Measurements from ENCODE around the gene VENTX.

Gene VENTX, protein sequence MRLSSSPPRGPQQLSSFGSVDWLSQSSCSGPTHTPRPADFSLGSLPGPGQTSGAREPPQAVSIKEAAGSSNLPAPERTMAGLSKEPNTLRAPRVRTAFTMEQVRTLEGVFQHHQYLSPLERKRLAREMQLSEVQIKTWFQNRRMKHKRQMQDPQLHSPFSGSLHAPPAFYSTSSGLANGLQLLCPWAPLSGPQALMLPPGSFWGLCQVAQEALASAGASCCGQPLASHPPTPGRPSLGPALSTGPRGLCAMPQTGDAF

DNA sequence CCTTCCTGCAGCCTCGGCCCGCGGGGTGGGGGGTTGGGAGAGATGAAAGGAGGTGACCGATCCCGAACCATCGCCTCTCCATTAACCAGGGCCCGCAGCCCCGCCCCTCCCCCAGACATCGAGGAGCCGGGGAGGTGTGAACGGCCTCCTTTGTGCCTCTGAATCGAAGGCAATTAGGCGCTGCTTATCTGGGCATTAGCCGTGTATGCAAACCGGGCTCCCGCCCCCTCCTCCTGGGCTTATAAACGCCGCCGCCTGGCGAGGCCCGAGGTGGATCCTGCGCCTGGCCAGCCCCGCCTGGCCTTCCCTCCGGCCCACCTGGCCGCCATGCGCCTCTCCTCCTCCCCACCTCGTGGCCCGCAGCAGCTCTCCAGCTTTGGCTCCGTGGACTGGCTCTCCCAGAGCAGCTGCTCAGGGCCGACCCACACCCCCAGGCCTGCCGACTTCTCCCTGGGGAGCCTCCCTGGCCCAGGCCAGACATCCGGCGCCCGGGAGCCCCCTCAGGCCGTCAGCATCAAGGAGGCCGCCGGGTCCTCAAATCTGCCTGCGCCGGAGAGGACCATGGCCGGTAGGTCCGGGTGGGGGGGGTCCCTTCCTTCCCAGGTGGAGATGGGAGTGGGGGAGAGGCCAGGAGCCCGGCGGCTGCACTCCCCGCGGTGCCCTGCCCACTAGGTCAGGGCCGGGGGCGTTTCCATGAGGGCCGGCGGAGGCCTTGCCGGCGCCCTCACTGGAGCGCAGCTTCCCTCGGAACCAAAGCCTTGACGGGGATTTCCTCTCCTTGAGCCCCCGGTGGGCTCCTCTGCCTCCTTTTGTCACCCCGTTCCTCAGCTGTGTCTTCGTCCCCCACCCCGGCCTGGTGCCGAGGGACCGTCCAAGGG lies at the start of gene VENTX:
Gene VENTX, plus strand, starts transcription at position 268 of the 878 bp plus-strand sequence. Its CDS starts 60 bp downstream, at position 328.
- H3K4me3 ChIP-seq (ENCODE audit: low read length), result peak within 1 kb of the TSS; percentile 37; the same call in 1 of the 2 replicates

DNA sequence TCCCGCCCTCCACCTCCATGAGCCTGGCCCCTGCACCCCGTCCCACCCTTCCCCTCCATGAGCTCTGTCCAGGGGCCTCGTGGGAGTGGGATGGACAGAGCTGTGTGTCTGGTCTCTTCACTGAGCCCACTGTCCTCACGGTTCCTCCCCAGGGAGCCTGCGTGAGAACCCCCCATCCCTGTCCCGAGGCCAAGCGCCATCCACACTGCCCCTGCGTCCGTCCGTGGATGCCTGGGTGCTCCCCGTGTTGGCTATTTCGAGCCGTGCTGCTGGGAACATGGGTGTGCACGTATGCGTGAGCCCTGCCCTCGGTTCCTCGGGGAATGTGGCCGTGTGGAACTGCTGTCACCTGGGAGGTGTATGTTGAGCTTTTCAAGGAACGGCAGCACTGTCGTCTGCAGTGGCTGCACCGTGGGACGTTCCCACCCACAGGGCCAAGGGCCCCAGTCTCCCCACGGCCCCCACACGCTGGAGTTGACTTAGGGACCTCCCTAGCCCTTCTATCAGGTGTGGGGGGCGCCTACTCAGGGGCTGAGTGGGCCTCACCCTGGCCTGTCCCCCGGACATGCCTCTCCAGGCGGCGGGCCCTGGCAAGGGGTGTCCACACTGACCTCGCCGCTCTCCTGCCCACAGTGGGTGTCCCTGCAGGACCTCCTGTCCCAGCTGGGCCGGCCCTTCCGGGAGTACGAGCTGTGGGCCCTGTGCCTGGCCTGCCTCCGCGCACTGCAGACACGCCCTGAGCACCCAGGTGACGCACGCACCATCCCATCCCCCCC lies 49.6 kb upstream of the VENTX start:
- Histone ChIP-seq H3K36me3 (ENCODE audit: control insufficient read depth, insufficient read depth, low read length) (peaks cover 14% of the 10 kb centered on the region), H3K27me3 (ENCODE audit: control insufficient read depth, insufficient read depth, low read length) (no peaks in the 10 kb centered on the region), H3K27ac (ENCODE audit: low read length) (no peak overlapping the region), H3K4me3 (ENCODE audit: low read length) (no peak overlapping the region), H3K9me3 (ENCODE audit: control insufficient read depth, insufficient read depth, low read length) (0 out of 2 replicates have a peak, but pooled peaks cover 2% of the 10 kb centered on the region), H3K4me1 (ENCODE audit: control insufficient read depth, insufficient read depth, low read length) (no peaks in the 10 kb centered on the region)
- no peak for DNase-seq (ENCODE audit: low read depth, low spot score)
- no CpG with 5 or more reads among the region's 38 CpGs for WGBS (ENCODE audit: insufficient coverage, insufficient read length)

More for the DNA sequence above, at the start of gene VENTX:
- Histone ChIP-seq H3K9me3 (ENCODE audit: control insufficient read depth, insufficient read depth, low read length) (no peaks in the 10 kb centered on the region), H3K27ac (ENCODE audit: low read length) (no peak within 1 kb of the TSS), H3K4me1 (ENCODE audit: control insufficient read depth, insufficient read depth, low read length) (peaks cover 8% of the 10 kb centered on the region), H3K27me3 (ENCODE audit: control insufficient read depth, insufficient read depth, low read length) (peaks cover 15% of the 10 kb centered on the region), H3K36me3 (ENCODE audit: control insufficient read depth, insufficient read depth, low read length) (no peaks in the 10 kb centered on the region)
- DNase-seq (ENCODE audit: low read depth, low spot score), result no peak
- WGBS (ENCODE audit: insufficient coverage, insufficient read length), result no CpG with 5 or more reads among the region's 60 CpGs

DNA sequence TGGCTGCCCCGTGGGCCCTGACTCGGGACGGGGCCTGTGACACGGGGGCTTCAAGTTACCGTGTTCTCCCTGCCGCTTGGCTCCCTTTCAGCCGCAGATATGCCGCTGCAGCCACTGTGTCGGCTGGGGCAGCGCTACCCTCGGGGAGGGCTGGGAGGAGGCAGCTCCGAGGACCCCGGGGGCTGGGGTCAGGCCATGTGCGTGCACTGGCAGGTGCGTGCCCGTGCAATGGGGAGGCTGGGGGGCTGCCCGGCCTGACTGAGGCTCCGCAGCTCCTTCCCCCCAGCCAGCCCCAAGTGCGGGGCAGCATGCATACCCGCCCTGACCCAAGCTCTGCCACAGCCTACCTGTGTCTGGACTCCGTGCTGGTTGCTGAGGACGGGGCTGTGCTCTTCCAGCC lies 48.4 kb upstream of the VENTX start:
- no CpG with 5 or more reads among the region's 22 CpGs for WGBS (ENCODE audit: insufficient coverage, insufficient read length)
- Histone ChIP-seq H3K4me1 (ENCODE audit: control insufficient read depth, insufficient read depth, low read length) (no peaks in the 10 kb centered on the region), H3K4me3 (ENCODE audit: low read length) (no peak overlapping the region), H3K27me3 (ENCODE audit: control insufficient read depth, insufficient read depth, low read length) (no peaks in the 10 kb centered on the region), H3K27ac (ENCODE audit: low read length) (no peak overlapping the region), H3K36me3 (ENCODE audit: control insufficient read depth, insufficient read depth, low read length) (peaks cover 9% of the 10 kb centered on the region), H3K9me3 (ENCODE audit: control insufficient read depth, insufficient read depth, low read length) (0 out of 2 replicates have a peak, but pooled peaks cover 2% of the 10 kb centered on the region)
- no peak for DNase-seq (ENCODE audit: low read depth, low spot score)

DNA sequence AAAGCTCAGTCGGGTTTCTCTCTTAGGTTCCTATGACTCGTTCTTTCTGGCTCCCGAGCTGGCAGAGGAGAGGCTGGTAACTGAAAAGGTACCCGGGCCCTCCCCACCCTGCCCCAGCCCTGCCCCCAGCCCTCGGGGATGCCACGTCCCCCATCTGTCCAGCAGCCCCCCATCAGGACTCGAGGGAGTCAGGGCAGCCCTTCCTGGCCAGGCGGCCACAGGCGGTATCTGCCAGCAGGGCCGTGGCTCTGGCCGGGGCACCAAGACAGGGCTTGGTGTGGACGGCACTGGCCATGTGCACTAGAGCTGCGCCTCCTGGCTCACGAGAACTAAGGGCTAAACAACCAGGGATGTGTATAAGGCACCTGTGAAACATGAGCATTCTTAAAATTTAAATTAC lies 47.9 kb upstream of the VENTX start:
- WGBS (ENCODE audit: insufficient coverage, insufficient read length), result no CpG with 5 or more reads among the region's 14 CpGs
- no peaks in the 10 kb centered on the region for H3K27me3 ChIP-seq (ENCODE audit: control insufficient read depth, insufficient read depth, low read length)
- peaks cover 5% of the 10 kb centered on the region; the same call in 1 of the 2 replicates for H3K36me3 ChIP-seq (ENCODE audit: control insufficient read depth, insufficient read depth, low read length)
- H3K27ac ChIP-seq (ENCODE audit: low read length), result no peak overlapping the region
- no peak for DNase-seq (ENCODE audit: low read depth, low spot score)
- H3K9me3 ChIP-seq (ENCODE audit: control insufficient read depth, insufficient read depth, low read length), result 0 out of 2 replicates have a peak, but pooled peaks cover 2% of the 10 kb centered on the region
- H3K4me3 ChIP-seq (ENCODE audit: low read length), result no peak overlapping the region
- no peaks in the 10 kb centered on the region for H3K4me1 ChIP-seq (ENCODE audit: control insufficient read depth, insufficient read depth, low read length)

DNA sequence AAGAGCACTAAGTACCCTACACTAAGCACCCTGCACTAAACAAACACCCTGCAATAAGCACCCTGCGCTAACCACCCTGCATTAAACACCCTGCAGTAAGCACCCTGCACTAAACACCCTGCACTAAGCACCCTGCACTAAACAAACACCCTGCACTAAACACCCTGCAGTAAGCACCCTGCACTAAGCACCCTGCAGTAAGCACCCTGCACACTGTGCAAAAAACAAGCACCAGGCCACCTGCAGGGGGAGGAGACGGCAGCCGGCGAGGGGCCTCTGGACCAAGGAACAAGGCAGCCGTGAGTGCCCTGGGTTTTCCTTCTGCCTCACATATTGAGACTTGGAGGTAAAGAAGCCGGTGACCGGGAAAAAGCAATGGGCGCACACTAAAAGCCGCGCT lies 47.4 kb upstream of the VENTX start:
- H3K4me3 ChIP-seq (ENCODE audit: low read length), result no peak overlapping the region
- no peaks in the 10 kb centered on the region for H3K27me3 ChIP-seq (ENCODE audit: control insufficient read depth, insufficient read depth, low read length)
- H3K9me3 ChIP-seq (ENCODE audit: control insufficient read depth, insufficient read depth, low read length), result 0 out of 2 replicates have a peak, but pooled peaks cover 2% of the 10 kb centered on the region
- peaks cover 5% of the 10 kb centered on the region; the same call in 1 of the 2 replicates for H3K36me3 ChIP-seq (ENCODE audit: control insufficient read depth, insufficient read depth, low read length)
- H3K27ac ChIP-seq (ENCODE audit: low read length), result no peak overlapping the region
- no peak for DNase-seq (ENCODE audit: low read depth, low spot score)
- no CpG with 5 or more reads among the region's 10 CpGs for WGBS (ENCODE audit: insufficient coverage, insufficient read length)
- H3K4me1 ChIP-seq (ENCODE audit: control insufficient read depth, insufficient read depth, low read length), result no peaks in the 10 kb centered on the region

DNA sequence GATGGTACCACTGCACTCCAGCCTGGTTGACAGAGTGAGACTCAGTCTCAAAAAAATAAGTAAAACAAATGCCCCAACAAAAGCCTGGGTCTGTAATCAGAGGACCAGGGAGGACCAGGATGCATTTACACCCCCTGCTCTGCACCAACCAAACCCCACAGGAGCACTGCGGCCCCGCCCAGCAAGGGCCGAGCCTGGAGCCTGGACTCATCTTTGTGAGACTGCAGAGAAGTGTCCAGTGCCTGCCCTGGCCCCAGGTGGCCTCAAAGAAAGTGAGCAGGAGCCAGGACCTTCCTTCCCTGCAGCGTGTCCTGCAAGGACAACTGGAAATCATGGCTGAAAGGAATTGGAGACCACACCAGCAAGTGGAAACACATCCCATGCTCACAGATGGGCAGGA lies 46.0 kb upstream of the VENTX start:
- no CpG with 5 or more reads among the region's 4 CpGs for WGBS (ENCODE audit: insufficient coverage, insufficient read length)
- no peak for DNase-seq (ENCODE audit: low read depth, low spot score)
- 0 out of 2 replicates have a peak, but pooled peaks cover 2% of the 10 kb centered on the region for H3K9me3 ChIP-seq (ENCODE audit: control insufficient read depth, insufficient read depth, low read length)
- H3K36me3 ChIP-seq (ENCODE audit: control insufficient read depth, insufficient read depth, low read length), result peaks cover 5% of the 10 kb centered on the region; the same call in 1 of the 2 replicates
- H3K27ac ChIP-seq (ENCODE audit: low read length), result no peak overlapping the region
- H3K27me3 ChIP-seq (ENCODE audit: control insufficient read depth, insufficient read depth, low read length), result no peaks in the 10 kb centered on the region
- H3K4me3 ChIP-seq (ENCODE audit: low read length), result no peak overlapping the region
- H3K4me1 ChIP-seq (ENCODE audit: control insufficient read depth, insufficient read depth, low read length), result no peaks in the 10 kb centered on the region

DNA sequence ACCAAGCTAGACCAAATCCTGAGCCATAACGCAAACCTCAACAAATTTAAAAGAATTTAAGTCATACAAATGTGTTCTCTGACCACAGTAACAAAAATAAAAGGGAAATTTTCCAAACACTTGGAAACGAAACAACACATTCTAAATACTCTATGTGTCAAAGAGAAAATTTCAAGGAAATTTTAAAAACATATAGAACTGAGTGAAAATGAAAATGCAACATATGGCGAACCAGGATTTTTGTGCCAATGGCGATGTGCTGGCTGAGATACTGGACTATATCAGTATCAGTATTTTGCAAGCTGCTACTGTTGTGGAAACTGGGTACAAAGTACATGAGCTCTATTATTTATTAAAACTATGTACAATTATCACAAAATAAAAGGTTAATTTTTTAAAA lies 43.5 kb upstream of the VENTX start:
- no CpG with 5 or more reads among the region's 4 CpGs for WGBS (ENCODE audit: insufficient coverage, insufficient read length)
- H3K27ac ChIP-seq (ENCODE audit: low read length), result no peak overlapping the region
- H3K4me3 ChIP-seq (ENCODE audit: low read length), result no peak overlapping the region
- 0 out of 2 replicates have a peak, but pooled peaks cover 2% of the 10 kb centered on the region for H3K9me3 ChIP-seq (ENCODE audit: control insufficient read depth, insufficient read depth, low read length)
- H3K4me1 ChIP-seq (ENCODE audit: control insufficient read depth, insufficient read depth, low read length), result no peaks in the 10 kb centered on the region
- no peaks in the 10 kb centered on the region for H3K27me3 ChIP-seq (ENCODE audit: control insufficient read depth, insufficient read depth, low read length)
- DNase-seq (ENCODE audit: low read depth, low spot score), result no peak
- peaks cover 4% of the 10 kb centered on the region; the same call in 1 of the 2 replicates for H3K36me3 ChIP-seq (ENCODE audit: control insufficient read depth, insufficient read depth, low read length)

DNA sequence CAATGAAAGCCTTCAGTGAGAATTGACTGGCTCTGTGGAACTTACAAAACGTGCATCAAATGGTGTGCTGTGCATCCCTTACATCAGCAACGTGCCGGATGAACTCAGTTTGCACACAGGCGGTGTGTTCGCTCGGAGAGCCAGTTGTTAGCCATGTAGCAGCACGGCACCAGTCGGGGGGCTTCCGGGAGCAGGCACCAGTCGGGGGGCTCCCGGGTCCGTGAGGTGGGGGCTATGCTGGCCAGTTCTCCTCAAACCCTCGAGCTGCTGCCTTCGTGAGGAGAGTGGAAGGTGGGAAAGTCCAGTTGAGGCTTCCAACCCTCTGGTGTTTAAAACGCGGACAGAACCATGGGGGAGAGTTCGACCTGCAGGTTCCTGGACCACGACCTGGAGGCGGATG lies 42.6 kb upstream of the VENTX start:
- DNase-seq (ENCODE audit: low read depth, low spot score), result no peak
- no peak overlapping the region for H3K4me3 ChIP-seq (ENCODE audit: low read length)
- H3K27ac ChIP-seq (ENCODE audit: low read length), result no peak overlapping the region
- no peaks in the 10 kb centered on the region for H3K36me3 ChIP-seq (ENCODE audit: control insufficient read depth, insufficient read depth, low read length)
- H3K9me3 ChIP-seq (ENCODE audit: control insufficient read depth, insufficient read depth, low read length), result 0 out of 2 replicates have a peak, but pooled peaks cover 2% of the 10 kb centered on the region
- no peaks in the 10 kb centered on the region for H3K4me1 ChIP-seq (ENCODE audit: control insufficient read depth, insufficient read depth, low read length)
- WGBS (ENCODE audit: insufficient coverage, insufficient read length), result no CpG with 5 or more reads among the region's 19 CpGs
- no peaks in the 10 kb centered on the region for H3K27me3 ChIP-seq (ENCODE audit: control insufficient read depth, insufficient read depth, low read length)

DNA sequence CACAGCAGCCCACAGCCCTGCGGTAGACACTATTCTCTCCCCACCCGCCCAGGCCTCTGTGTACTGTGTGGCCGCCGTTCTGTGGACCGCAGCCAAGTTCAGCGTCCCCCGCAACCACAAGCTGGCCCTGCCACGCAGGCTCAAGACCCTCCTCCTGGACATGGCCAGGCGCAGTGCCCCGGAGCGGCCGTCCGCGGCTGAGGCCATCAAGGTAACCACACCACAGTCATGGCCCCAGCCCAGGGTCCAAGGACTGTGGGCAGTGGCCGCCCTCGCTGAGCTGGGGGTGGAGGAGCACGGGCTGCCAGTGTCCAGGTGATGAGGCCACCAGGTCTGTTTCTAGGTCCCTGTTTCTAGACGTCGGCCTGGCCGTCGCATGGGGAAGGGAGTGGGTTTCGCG lies 42.0 kb upstream of the VENTX start:
- Histone ChIP-seq H3K4me1 (ENCODE audit: control insufficient read depth, insufficient read depth, low read length) (no peaks in the 10 kb centered on the region), H3K4me3 (ENCODE audit: low read length) (no peak overlapping the region), H3K9me3 (ENCODE audit: control insufficient read depth, insufficient read depth, low read length) (0 out of 2 replicates have a peak, but pooled peaks cover 2% of the 10 kb centered on the region), H3K27ac (ENCODE audit: low read length) (no peak overlapping the region), H3K27me3 (ENCODE audit: control insufficient read depth, insufficient read depth, low read length) (no peaks in the 10 kb centered on the region), H3K36me3 (ENCODE audit: control insufficient read depth, insufficient read depth, low read length) (no peaks in the 10 kb centered on the region)
- WGBS (ENCODE audit: insufficient coverage, insufficient read length), result no CpG with 5 or more reads among the region's 23 CpGs
- DNase-seq (ENCODE audit: low read depth, low spot score), result no peak

Data from iPS DF 6.9 (cell line).